Activated CD4-positive, alpha-beta memory T cell treated with anti-CD3 and anti-CD28 coated beads, Interleukin-2, amount 10 ng/mL, durations not matched to agents 7 days and 5 days (primary cell): ENCODE results near the gene ARL6IP6. TPM values are rescaled to one million over a fixed set of nuclear protein-coding genes. Genes with fewer than 3 reads are reported as not detected.
"Not testable (repeated sequence)": the region's sequence is repeated elsewhere in the genome, so short reads cannot be mapped to it uniquely, and the experiment has no call there.

ENCODE experiments used
- CTCF ChIA-PET: fragments of 350-600 bp; sonication (Branson Sonifier 250); formaldehyde crosslinking; loops from one replicate; lab custom pipeline; 2021; ENCODE audit warnings: antibody characterized with exemption, inconsistent platforms; lab: Charles Lee
- POLR2A ChIA-PET: fragments of 350-600 bp; sonication (Branson Sonifier 250); formaldehyde crosslinking; loops from one replicate; lab custom pipeline; 2021; ENCODE audit warnings: antibody characterized with exemption; lab: Charles Lee
- DNase-seq: peaks from one replicate; pipeline ENCODE4 v3.0.0-alpha.2; 2020
- H3K27ac Mint-ChIP-seq: one replicate; pipeline ENCODE4 v1.8.0; 2021; ENCODE audit warnings: mild to moderate bottlenecking, mixed read lengths
- H3K27me3 Mint-ChIP-seq: one replicate; pipeline ENCODE4 v1.8.0; 2021; ENCODE audit warnings: mixed read lengths
- H3K36me3 Mint-ChIP-seq: one replicate; pipeline ENCODE4 v1.8.0; 2021; ENCODE audit warnings: low read depth, mixed read lengths
- H3K4me1 Mint-ChIP-seq: one replicate; pipeline ENCODE4 v1.8.0; 2021; ENCODE audit warnings: mixed read lengths
- H3K4me3 Mint-ChIP-seq: one replicate; pipeline ENCODE4 v1.8.0; 2021; ENCODE audit warnings: mild to moderate bottlenecking, mixed read lengths
- H3K9me3 Mint-ChIP-seq: one replicate; pipeline ENCODE4 v1.8.0; 2021; ENCODE audit warnings: mixed read lengths
- total RNA-seq, 2 experiments: library from RNA; stranded (reverse); gene quantifications; one replicate each; pipeline ENCODE4 v1.2.3, GENCODE V29; 2021

ARL6IP6 gene
- total RNA-seq, 2 experiments from 2014 or later: 47.0 to 48.7 TPM

GRCh38 chr2:152763208-152763607 is 44.8 kb downstream of the ARL6IP6 start:
- POLR2A ChIA-PET, CTCF ChIA-PET, H3K9me3 Mint-ChIP-seq: not testable (repeated sequence)

GRCh38 chr2:152763651-152764050 is 45.2 kb downstream of the ARL6IP6 start:
- H3K4me3 Mint-ChIP-seq: no peak overlapping the region
- POLR2A ChIA-PET: no interaction called here
- no peaks in the 10 kb centered on the region for H3K9me3 Mint-ChIP-seq

More at GRCh38 chr2:152763208-152763607, 44.8 kb downstream of the ARL6IP6 start:
- not testable (repeated sequence) for H3K27me3 Mint-ChIP-seq, H3K27ac Mint-ChIP-seq, H3K4me3 Mint-ChIP-seq, H3K4me1 Mint-ChIP-seq, DNase-seq
- H3K36me3 Mint-ChIP-seq: peaks cover 38% of the 10 kb centered on the region

GRCh38 chr2:152766928-152767327 is 48.5 kb downstream of the ARL6IP6 start:
- no peak for DNase-seq
- ChIA-PET CTCF (no interaction called here), POLR2A (no interaction called here)
- H3K9me3 Mint-ChIP-seq: no peaks in the 10 kb centered on the region
- H3K4me1 Mint-ChIP-seq: no peaks in the 10 kb centered on the region
- no peak overlapping the region for H3K27ac Mint-ChIP-seq
- H3K27me3 Mint-ChIP-seq: no peaks in the 10 kb centered on the region
- H3K36me3 Mint-ChIP-seq: peaks cover 20% of the 10 kb centered on the region
- no peak overlapping the region for H3K4me3 Mint-ChIP-seq

More at GRCh38 chr2:152763651-152764050, 45.2 kb downstream of the ARL6IP6 start:
- peaks cover 38% of the 10 kb centered on the region for H3K36me3 Mint-ChIP-seq
- no peak overlapping the region for H3K27ac Mint-ChIP-seq
- H3K27me3 Mint-ChIP-seq: no peaks in the 10 kb centered on the region
- DNase-seq: no peak
- CTCF ChIA-PET: no interaction called here
- H3K4me1 Mint-ChIP-seq: no peaks in the 10 kb centered on the region

DNA sequence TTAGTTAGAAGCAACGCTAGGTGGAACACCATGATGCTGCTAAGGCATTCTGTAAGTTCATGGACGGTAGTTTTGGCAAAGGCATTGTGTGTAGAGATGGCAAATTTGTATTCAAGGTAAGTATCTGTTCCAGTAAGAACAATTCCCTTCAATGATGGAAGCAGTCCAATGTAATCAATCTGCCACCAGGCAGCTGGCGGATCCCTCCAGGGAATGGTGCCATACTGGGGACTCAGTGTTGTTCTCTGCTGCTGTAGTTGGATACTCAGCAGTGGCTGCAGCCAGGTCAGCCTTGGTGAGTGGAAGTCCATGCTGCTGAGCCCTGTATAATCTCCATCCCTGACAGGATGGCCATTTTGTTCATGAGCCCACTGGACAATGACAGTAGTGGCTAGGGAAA is 62.8 kb downstream of the ARL6IP6 start:
- POLR2A ChIA-PET: no interaction called here
- CTCF ChIA-PET: no interaction called here
- Mint-ChIP-seq H3K4me1 (no peaks in the 10 kb centered on the region), H3K9me3 (peaks cover 1% of the 10 kb centered on the region), H3K36me3 (no peaks in the 10 kb centered on the region), H3K27me3 (peaks cover 3% of the 10 kb centered on the region), H3K27ac (no peak overlapping the region), H3K4me3 (no peak overlapping the region)
- no peak for DNase-seq

DNA sequence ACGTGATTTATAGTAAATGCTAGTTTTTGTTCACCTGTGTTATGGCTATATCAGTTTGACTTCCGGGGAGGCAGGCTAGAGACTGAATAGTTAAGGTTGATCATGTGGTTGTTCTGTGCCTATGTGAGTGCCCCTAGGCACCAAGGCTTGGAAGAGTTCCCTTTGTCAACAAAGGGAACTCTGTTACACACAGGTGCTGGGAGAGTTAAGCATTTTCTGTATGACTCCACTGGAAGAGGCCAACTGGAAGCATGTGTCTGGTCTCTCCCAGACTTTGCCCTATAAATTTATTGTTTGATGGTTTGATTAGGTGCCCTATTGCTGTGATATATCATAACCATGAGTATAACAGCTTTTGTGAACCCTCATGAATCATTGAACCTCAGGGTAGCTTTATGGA is 63.8 kb downstream of the ARL6IP6 start:
- H3K27ac Mint-ChIP-seq: no peak overlapping the region
- ChIA-PET POLR2A (no interaction called here), CTCF (no interaction called here)
- H3K4me3 Mint-ChIP-seq: no peak overlapping the region
- no peak for DNase-seq
- H3K9me3 Mint-ChIP-seq: peaks cover 2% of the 10 kb centered on the region
- H3K4me1 Mint-ChIP-seq: no peaks in the 10 kb centered on the region
- H3K36me3 Mint-ChIP-seq: no peaks in the 10 kb centered on the region
- H3K27me3 Mint-ChIP-seq: peaks cover 2% of the 10 kb centered on the region

- no peak overlapping the region for H3K4me3 Mint-ChIP-seq
- no peaks in the 10 kb centered on the region for H3K36me3 Mint-ChIP-seq
- H3K27ac Mint-ChIP-seq: no peak overlapping the region
- peaks cover 5% of the 10 kb centered on the region for H3K9me3 Mint-ChIP-seq
- DNase-seq: no peak
- no peaks in the 10 kb centered on the region for H3K27me3 Mint-ChIP-seq
- no peaks in the 10 kb centered on the region for H3K4me1 Mint-ChIP-seq
- POLR2A ChIA-PET: no interaction called here
- CTCF ChIA-PET: interaction anchor here (1.3 kb wide), 1 partner anchor 14 kb away, joined by 3 read pairs; no protein-coding TSS in a partner anchor
These were observed 72.5 kb downstream of the ARL6IP6 start for GRCh38 chr2:152790883-152791282.

DNA sequence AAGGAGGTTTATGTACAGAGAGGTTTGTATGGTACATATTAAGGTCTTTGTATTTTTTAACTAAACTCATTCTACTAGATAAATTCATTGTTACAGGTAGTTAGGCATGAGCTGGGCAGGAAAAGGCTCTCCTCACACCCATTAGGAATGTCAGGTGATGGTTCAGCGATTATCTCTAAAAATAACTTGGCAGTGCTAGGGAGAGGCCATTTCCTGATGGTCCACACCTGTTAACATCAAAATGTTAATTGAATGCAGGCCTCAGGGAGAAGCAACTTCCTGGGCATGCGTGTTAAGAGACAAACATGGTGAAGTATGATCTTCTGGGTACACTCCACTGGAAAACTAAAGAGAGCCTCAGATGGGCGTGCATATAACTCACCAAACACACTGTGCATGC is 73.6 kb downstream of the ARL6IP6 start:
- DNase-seq: no peak
- CTCF ChIA-PET: no interaction called here
- Mint-ChIP-seq H3K27ac (no peak overlapping the region), H3K27me3 (no peaks in the 10 kb centered on the region), H3K9me3 (peaks cover 4% of the 10 kb centered on the region), H3K36me3 (no peaks in the 10 kb centered on the region), H3K4me3 (no peak overlapping the region), H3K4me1 (no peaks in the 10 kb centered on the region)
- POLR2A ChIA-PET: no interaction called here

GRCh38 chr2:152792974-152793373 is 74.6 kb downstream of the ARL6IP6 start:
- Mint-ChIP-seq H3K27me3 (no peaks in the 10 kb centered on the region), H3K27ac (no peak overlapping the region), H3K4me3 (no peak overlapping the region), H3K36me3 (no peaks in the 10 kb centered on the region), H3K4me1 (no peaks in the 10 kb centered on the region), H3K9me3 (peaks cover under 1% of the 10 kb centered on the region)
- ChIA-PET CTCF (no interaction called here), POLR2A (no interaction called here)
- DNase-seq: no peak

DNA sequence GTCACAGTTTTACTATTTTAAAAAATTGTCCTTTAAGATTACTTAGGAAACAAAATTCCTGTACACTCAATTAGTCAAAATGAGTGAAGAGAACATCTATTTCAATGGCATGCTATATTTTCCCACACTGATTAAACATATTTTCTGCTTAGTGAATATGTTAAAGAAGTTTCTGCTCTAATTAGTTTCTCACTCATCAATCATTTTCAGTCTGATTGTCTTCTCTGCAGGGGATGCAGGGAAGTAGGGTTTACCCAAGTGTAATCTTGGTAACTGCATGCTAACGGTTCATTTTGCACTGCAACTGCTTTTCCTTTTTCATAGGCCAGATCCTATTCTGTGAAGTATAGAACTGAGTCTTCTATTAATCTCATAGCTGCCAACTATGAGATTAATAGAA is 78.5 kb downstream of the ARL6IP6 start:
- POLR2A ChIA-PET: no interaction called here

DNA sequence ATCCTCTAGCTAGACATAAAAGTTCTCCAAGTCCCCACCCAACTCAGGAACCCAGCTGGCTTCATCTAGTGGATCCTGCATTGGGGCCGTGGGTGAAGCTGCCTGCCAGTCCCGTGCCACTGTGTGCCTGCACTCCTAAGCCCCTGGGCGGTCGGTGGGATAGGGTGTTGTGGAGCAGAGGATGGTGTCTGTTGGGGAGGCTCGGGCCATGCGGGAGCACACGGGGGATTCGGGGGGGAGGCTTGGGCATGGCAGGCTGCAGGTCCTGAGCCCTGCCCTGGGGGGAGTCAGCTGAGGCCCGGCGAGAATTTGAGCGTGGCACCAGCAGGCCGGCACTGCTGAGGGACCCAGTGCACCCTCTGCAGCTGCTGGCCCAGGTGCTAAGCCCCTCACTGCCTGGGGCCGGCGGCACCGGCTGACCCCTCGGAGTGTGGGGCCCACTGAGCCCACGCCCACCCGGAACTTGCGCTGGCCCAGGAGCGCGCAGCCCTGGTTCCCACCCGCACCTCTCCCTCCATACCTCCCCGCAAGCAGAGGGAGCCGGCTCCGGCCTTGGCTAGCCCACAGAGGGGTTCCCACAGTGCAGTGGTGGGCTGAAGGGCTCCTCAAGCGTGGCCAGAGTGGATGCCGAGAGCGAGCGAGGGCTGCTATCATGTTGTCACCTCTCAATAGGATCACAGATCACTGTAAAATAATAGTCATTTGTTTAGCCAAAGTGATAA is 86.4 kb downstream of the ARL6IP6 start:
- Mint-ChIP-seq H3K4me3 (no peak overlapping the region), H3K9me3 (no peaks in the 10 kb centered on the region), H3K27me3 (peaks cover 12% of the 10 kb centered on the region), H3K27ac (no peak overlapping the region), H3K36me3 (no peaks in the 10 kb centered on the region), H3K4me1 (peaks cover 6% of the 10 kb centered on the region)
- CTCF ChIA-PET: interaction anchor here (1.6 kb wide), 1 partner anchor 14 kb away, joined by 3 read pairs; no protein-coding TSS in a partner anchor
- no peak for DNase-seq
- POLR2A ChIA-PET: no interaction called here

More for the DNA sequence above, 78.5 kb downstream of the ARL6IP6 start:
- H3K27me3 Mint-ChIP-seq: peaks cover 1% of the 10 kb centered on the region
- H3K4me3 Mint-ChIP-seq: no peak overlapping the region
- CTCF ChIA-PET: no interaction called here
- no peaks in the 10 kb centered on the region for H3K4me1 Mint-ChIP-seq
- DNase-seq: no peak
- H3K9me3 Mint-ChIP-seq: no peaks in the 10 kb centered on the region
- no peaks in the 10 kb centered on the region for H3K36me3 Mint-ChIP-seq
- no peak overlapping the region for H3K27ac Mint-ChIP-seq

- no peaks in the 10 kb centered on the region for H3K36me3 Mint-ChIP-seq
- peaks cover 29% of the 10 kb centered on the region for H3K4me1 Mint-ChIP-seq
- H3K4me3 Mint-ChIP-seq: no peak overlapping the region
- H3K27ac Mint-ChIP-seq: no peak overlapping the region
- ChIA-PET CTCF (no interaction called here), POLR2A (no interaction called here)
- no peak for DNase-seq
- peaks cover 13% of the 10 kb centered on the region for H3K9me3 Mint-ChIP-seq
- peaks cover 14% of the 10 kb centered on the region for H3K27me3 Mint-ChIP-seq
These were observed 93.5 kb downstream of the ARL6IP6 start for GRCh38 chr2:152811916-152812315.

Other genes starting within 250 kb of the ARL6IP6 start
- 100 to 1,000 TPM; 109 to 113 TPM for gene PRPF40A, start 1.2 kb upstream of the ARL6IP6 start, total RNA-seq